Measurements from ENCODE around the gene MPP1.

DNA sequence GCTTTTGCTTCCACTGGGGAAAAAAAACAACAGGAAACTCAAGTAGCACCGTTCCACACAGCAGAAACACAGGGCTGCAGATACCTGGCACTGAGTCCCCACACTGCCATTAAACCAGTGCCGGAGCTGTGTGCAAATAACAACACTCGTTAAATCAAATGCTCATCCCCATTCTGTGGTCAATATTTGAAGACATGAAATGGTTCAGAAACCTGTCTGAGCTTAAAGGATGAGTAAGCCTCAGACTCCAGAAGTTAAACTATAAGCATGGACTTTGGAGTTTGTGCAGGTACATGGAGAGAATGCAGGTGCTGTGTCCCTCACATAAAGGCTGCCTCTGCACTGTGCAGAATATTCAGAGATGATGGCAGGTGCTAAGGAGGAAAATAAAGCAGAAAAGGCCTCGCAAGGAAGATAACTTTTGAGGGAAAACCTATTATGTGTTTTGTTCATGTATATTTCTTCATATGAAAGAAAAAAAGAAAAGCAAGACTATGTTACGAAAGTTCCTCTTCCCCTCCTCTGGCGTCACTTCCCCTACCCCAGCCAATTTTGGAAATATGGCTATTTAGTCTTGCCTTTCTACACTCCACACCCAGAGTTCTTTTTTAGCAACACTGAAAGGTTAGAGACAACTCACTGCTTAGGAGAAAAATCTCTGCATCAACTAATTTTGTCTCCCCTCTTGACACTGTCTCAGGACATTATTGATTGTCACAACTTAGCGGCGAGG, 4.6 kb downstream of the MPP1 start:
- no peak for TF ChIP-seq POLR2AphosphoS5 (IDR thresholded peaks at IDR 0.05)
- TF ChIP-seq, protein P1, sequence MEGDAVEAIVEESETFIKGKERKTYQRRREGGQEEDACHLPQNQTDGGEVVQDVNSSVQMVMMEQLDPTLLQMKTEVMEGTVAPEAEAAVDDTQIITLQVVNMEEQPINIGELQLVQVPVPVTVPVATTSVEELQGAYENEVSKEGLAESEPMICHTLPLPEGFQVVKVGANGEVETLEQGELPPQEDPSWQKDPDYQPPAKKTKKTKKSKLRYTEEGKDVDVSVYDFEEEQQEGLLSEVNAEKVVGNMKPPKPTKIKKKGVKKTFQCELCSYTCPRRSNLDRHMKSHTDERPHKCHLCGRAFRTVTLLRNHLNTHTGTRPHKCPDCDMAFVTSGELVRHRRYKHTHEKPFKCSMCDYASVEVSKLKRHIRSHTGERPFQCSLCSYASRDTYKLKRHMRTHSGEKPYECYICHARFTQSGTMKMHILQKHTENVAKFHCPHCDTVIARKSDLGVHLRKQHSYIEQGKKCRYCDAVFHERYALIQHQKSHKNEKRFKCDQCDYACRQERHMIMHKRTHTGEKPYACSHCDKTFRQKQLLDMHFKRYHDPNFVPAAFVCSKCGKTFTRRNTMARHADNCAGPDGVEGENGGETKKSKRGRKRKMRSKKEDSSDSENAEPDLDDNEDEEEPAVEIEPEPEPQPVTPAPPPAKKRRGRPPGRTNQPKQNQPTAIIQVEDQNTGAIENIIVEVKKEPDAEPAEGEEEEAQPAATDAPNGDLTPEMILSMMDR (IDR thresholded peaks at IDR 0.05) = no peak

All from suprapubic skin (tissue), 3 donors.